T-helper 2 cell treated with Interferon-gamma antibody and Interleukin-4, amounts not matched to agents 100 ng/mL and 5 ng/mL, for 36 hours (primary cell): Measurements from ENCODE around the gene AZIN2. TPM values are rescaled to one million over a fixed set of nuclear protein-coding genes. Genes with fewer than 3 reads are reported as not detected.
"Not testable (repeated sequence)": the region's sequence is repeated elsewhere in the genome, so short reads cannot be mapped to it uniquely, and the experiment has no call there.

Experiments used
- intact Hi-C: fragments of 100-400 bp; cut with micrococcal nuclease; formaldehyde crosslinking; loops from one replicate; pipeline ENCODE4 v1.15.1; 2023
- total RNA-seq: library from RNA; stranded (reverse); gene quantifications from 2 replicates; pipeline ENCODE4 v1.2.3, GENCODE V29; 2022

Gene AZIN2
- total RNA-seq, 1 donor from 2014 or later: 5.1 TPM

GRCh38 chr1:33092438-33092837 is 11.5 kb downstream of the AZIN2 start:
- intact Hi-C loops: no loop called here

GRCh38 chr1:33093004-33093403 is 12.1 kb downstream of the AZIN2 start:
- intact Hi-C loops: no loop called here

- intact Hi-C loops: no loop called here
Measured at GRCh38 chr1:33094486-33094885, 13.5 kb downstream of the AZIN2 start.

- intact Hi-C loops: loop anchor here (5.0 kb wide), 1 partner anchor 278 kb away; the partner anchor contains the start of genes S100PBP and YARS1
Measured at GRCh38 chr1:33094971-33095604, 14.1 kb downstream of the AZIN2 start.

GRCh38 chr1:33096363-33097005 is 15.5 kb downstream of the AZIN2 start:
- intact Hi-C loops: loop anchor here (5.0 kb wide), 1 partner anchor 279 kb away; the partner anchor contains the start of genes S100PBP and YARS1

GRCh38 chr1:33097137-33097611 is 16.2 kb downstream of the AZIN2 start:
- intact Hi-C loops: loop anchor here (5.0 kb wide), 1 partner anchor 280 kb away; the partner anchor contains the start of genes S100PBP and YARS1

GRCh38 chr1:33097762-33098161 is 16.8 kb downstream of the AZIN2 start:
- intact Hi-C loops: loop anchor here (2.0 to 5.0 kb wide), 2 partner anchors 280 to 447 kb away; partner anchors contain the start of genes RBBP4, S100PBP, YARS1 and ZBTB8OS

- intact Hi-C loops: loop anchor here (2.0 to 5.0 kb wide), 2 partner anchors 281 to 448 kb away; partner anchors contain the start of genes RBBP4, S100PBP, YARS1 and ZBTB8OS
Measured at GRCh38 chr1:33098371-33098770, 17.4 kb downstream of the AZIN2 start.

- intact Hi-C loops: loop anchor here (1.0 to 5.0 kb wide), 4 partner anchors 11 to 449 kb away; partner anchors contain the start of genes RBBP4, S100PBP, YARS1 and ZBTB8OS
Measured at GRCh38 chr1:33099290-33100118, 18.6 kb downstream of the AZIN2 start.

GRCh38 chr1:33100119-33100415 is 19.1 kb downstream of the AZIN2 start:
- intact Hi-C loops: not testable (repeated sequence)

GRCh38 chr1:33110477-33110876 is 29.5 kb downstream of the AZIN2 start:
- intact Hi-C loops: no loop called here

- intact Hi-C loops: loop anchor here (2.0 kb wide), 1 partner anchor 37 kb away; no protein-coding TSS in a partner anchor
Measured at GRCh38 chr1:33111965-33112364, 31.0 kb downstream of the AZIN2 start.

- intact Hi-C loops: no loop called here
Measured at GRCh38 chr1:33117440-33118085, 36.6 kb downstream of the AZIN2 start.

- intact Hi-C loops: no loop called here
Measured at GRCh38 chr1:33118274-33118673, 37.3 kb downstream of the AZIN2 start.

- intact Hi-C loops: no loop called here
Measured at GRCh38 chr1:33119050-33119449, 38.1 kb downstream of the AZIN2 start.

- intact Hi-C loops: no loop called here
Measured at GRCh38 chr1:33119532-33120217, 38.7 kb downstream of the AZIN2 start.

GRCh38 chr1:33120436-33121231 is 39.7 kb downstream of the AZIN2 start:
- intact Hi-C loops: no loop called here

GRCh38 chr1:33121728-33122127 is 40.8 kb downstream of the AZIN2 start:
- intact Hi-C loops: no loop called here

GRCh38 chr1:33122483-33123178 is 41.7 kb downstream of the AZIN2 start:
- intact Hi-C loops: no loop called here
